ENCODE measurements around the gene EMID1. TPM values are rescaled to one million over a fixed set of nuclear protein-coding genes. Genes with fewer than 3 reads are reported as not detected.
A peak's percentile ranks its signal among the peaks of the same experiment; 100 is the strongest.

Gene EMID1
- total RNA-seq, 2 experiments from 2014 or later = not detected

DNA sequence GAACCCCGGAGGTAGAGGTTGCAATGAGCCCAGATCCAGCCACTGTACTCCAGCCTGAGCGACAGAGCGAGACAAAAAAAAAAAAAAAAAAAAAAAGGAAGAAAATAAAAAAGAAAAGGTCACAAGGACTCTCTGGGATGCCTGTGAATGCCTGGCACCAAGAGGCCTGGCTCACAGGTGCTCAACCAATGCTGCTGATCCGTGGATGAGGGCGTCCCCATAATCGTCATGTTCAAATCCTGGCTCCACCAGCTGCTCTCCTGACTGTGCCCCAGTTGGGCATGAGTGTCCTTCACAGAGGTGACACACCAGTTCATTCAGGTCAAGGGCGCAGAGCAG lies 100.1 kb downstream of the EMID1 start:
- no TSS peak for BruUV-seq (replicated peaks)
- TF ChIP-seq EZH2phosphoT487 (IDR thresholded peaks at IDR 0.05; ENCODE audit: borderline replicate concordance, low read depth, low read length) (no peak), CTCF (conservative IDR thresholded peaks at IDR 0.05; ENCODE audit: low read length) (no peak)

GRCh38 chr22:29306175-29306834 lies 100.6 kb downstream of the EMID1 start, which contains the start of gene GAS2L1:
Gene GAS2L1 (plus strand): TSS chr22:29306650. CDS start chr22:29308106, 1,456 bp downstream.
- H3K79me2 ChIP-seq (ENCODE audit: insufficient read depth, low read depth, low read length) = no peaks in the 10 kb centered on the region
- POLR2A ChIA-PET = no interaction called here
- H3K36me3 ChIP-seq (ENCODE audit: insufficient read depth, low read length) = peaks cover 4% of the 10 kb centered on the region; the same call in 1 of the 2 replicates
- CTCF ChIA-PET (ENCODE audit: unreplicated experiment) = no interaction called here
- peaks cover 8% of the 10 kb centered on the region for H3K4me1 ChIP-seq (ENCODE audit: insufficient read depth, low read length, poor library complexity, severe bottlenecking)
- H3K4me3 ChIP-seq (ENCODE audit: low read depth, low read length, poor library complexity, severe bottlenecking) = no peak within 1 kb of the TSS
- H3K9me2 ChIP-seq (ENCODE audit: insufficient read depth, low read length) = no peaks in the 10 kb centered on the region
- peak; percentile 55 for DNase-seq (ENCODE audit: low spot score)
- no peak within 1 kb of the TSS for H3K4me2 ChIP-seq (ENCODE audit: low read length)
- no peak within 1 kb of the TSS for H3K27ac ChIP-seq (ENCODE audit: low read depth, low read length, poor library complexity, severe bottlenecking)
- no peaks in the 10 kb centered on the region for H4K20me1 ChIP-seq (ENCODE audit: insufficient read depth, low read length)
- TF ChIP-seq CTCF (conservative IDR thresholded peaks at IDR 0.05; ENCODE audit: low read length) (peak; percentile 69), EZH2phosphoT487 (IDR thresholded peaks at IDR 0.05; ENCODE audit: borderline replicate concordance, low read depth, low read length) (no peak)
- H2AFZ ChIP-seq (ENCODE audit: low read length) = no peak within 1 kb of the TSS
- no TSS peak for BruUV-seq (replicated peaks)
- H3K9me3 ChIP-seq (ENCODE audit: low read length) = no peaks in the 10 kb centered on the region
- intact Hi-C loops (cut with micrococcal nuclease; ENCODE audit: unreplicated experiment) = loop anchor here (10.0 kb wide), 1 partner anchor 218 kb away; no protein-coding TSS in a partner anchor

More for the DNA sequence above, 100.1 kb downstream of the EMID1 start:
- Histone ChIP-seq H3K27ac (ENCODE audit: low read depth, low read length, poor library complexity, severe bottlenecking) (no peak overlapping the region), H3K4me1 (ENCODE audit: insufficient read depth, low read length, poor library complexity, severe bottlenecking) (peaks cover 8% of the 10 kb centered on the region), H4K20me1 (ENCODE audit: insufficient read depth, low read length) (no peaks in the 10 kb centered on the region), H3K79me2 (ENCODE audit: insufficient read depth, low read depth, low read length) (no peaks in the 10 kb centered on the region), H2AFZ (ENCODE audit: low read length) (no peak overlapping the region), H3K4me2 (ENCODE audit: low read length) (no peak overlapping the region), H3K4me3 (ENCODE audit: low read depth, low read length, poor library complexity, severe bottlenecking) (no peak overlapping the region), H3K36me3 (ENCODE audit: insufficient read depth, low read length) (peaks cover 9% of the 10 kb centered on the region), H3K9me3 (ENCODE audit: low read length) (no peaks in the 10 kb centered on the region), H3K9me2 (ENCODE audit: insufficient read depth, low read length) (no peaks in the 10 kb centered on the region)
- intact Hi-C loops (cut with micrococcal nuclease; ENCODE audit: unreplicated experiment) = loop anchor here (10.0 kb wide), 1 partner anchor 219 kb away; no protein-coding TSS in a partner anchor
- ChIA-PET POLR2A (interaction anchor here (0.6 to 0.7 kb wide), 2 partner anchors 27 to 109 kb away, joined by 3 to 5 read pairs; no protein-coding TSS in a partner anchor), CTCF (ENCODE audit: unreplicated experiment) (no interaction called here)
- no peak for DNase-seq (ENCODE audit: low spot score)
